HG03095 (cell line): Measurements from ENCODE around the gene TMEM63B.
A peak's percentile ranks its signal among the peaks of the same experiment; 100 is the strongest.
"Not testable (repeated sequence)": the region's sequence is repeated elsewhere in the genome, so short reads cannot be mapped to it uniquely, and the experiment has no call there.

Source experiments
- ATAC-seq: cut with Tn5 transposase; IDR thresholded peaks from one replicate; pipeline ENCODE4 v1.9.1; 2021; ENCODE audit warnings: moderate library complexity; ENCODE audit not compliant: unreplicated experiment

TMEM63B gene

GRCh38 chr6:44127186-44128019, at the start of gene TMEM63B, which contains the start of gene MRPL14:
TMEM63B (plus strand) TSS chr6:44127554; CDS start chr6:44134585, 7,031 bp downstream.
MRPL14 (minus strand) TSS chr6:44127452; CDS start chr6:44116611, 10,841 bp downstream.
- peak; percentile 52 for ATAC-seq

GRCh38 chr6:44078219-44078826, 49.0 kb upstream of the TMEM63B start:
- no peak for ATAC-seq

GRCh38 chr6:44078827-44079671, 48.3 kb upstream of the TMEM63B start:
- ATAC-seq, result no peak

- no peak for ATAC-seq
These were observed 47.7 kb upstream of the TMEM63B start for GRCh38 chr6:44079672-44080071.

GRCh38 chr6:44080561-44081521, 46.5 kb upstream of the TMEM63B start:
- no peak for ATAC-seq

- ATAC-seq, result no peak
These were observed 45.6 kb upstream of the TMEM63B start for GRCh38 chr6:44081753-44082152.

GRCh38 chr6:44082872-44083321, 44.5 kb upstream of the TMEM63B start:
- no peak for ATAC-seq

GRCh38 chr6:44084231-44085014, 42.9 kb upstream of the TMEM63B start:
- ATAC-seq, result no peak

GRCh38 chr6:44085219-44085618, 42.1 kb upstream of the TMEM63B start:
- ATAC-seq, result no peak

- no peak for ATAC-seq
These were observed 40.3 kb upstream of the TMEM63B start for GRCh38 chr6:44086931-44087574.

GRCh38 chr6:44087623-44088022, 39.7 kb upstream of the TMEM63B start:
- ATAC-seq, result no peak

- ATAC-seq, result no peak
These were observed 38.3 kb upstream of the TMEM63B start for GRCh38 chr6:44088827-44089590.

- no peak for ATAC-seq
These were observed 36.9 kb upstream of the TMEM63B start for GRCh38 chr6:44090465-44090864.

- not testable (repeated sequence) for ATAC-seq
These were observed 36.0 kb upstream of the TMEM63B start for GRCh38 chr6:44091356-44091755.

GRCh38 chr6:44091981-44092884, 35.1 kb upstream of the TMEM63B start:
- no peak for ATAC-seq

- ATAC-seq, result no peak
These were observed 34.3 kb upstream of the TMEM63B start for GRCh38 chr6:44093066-44093465.
